Endothelial cell of umbilical vein (primary cell): ENCODE measurements around the gene VPS8. TPM values are rescaled to one million over a fixed set of nuclear protein-coding genes. Genes with fewer than 3 reads are reported as not detected.

Experiments
- BruUV-seq: library from RNA; stranded (reverse); fragments of 400-500 nt; replicated peaks from 2 replicates; lab custom pipeline; 2021; lab: Mats Ljungman, UMichigan
- CTCF ChIA-PET: fragments of 300-600, 350-600 bp; sonication (Branson Sonifier 250); formaldehyde crosslinking; loops from one replicate; lab custom pipeline; 2021; ENCODE audit warnings: antibody characterized with exemption, inconsistent platforms; lab: Charles Lee
- POLR2A ChIA-PET: fragments of 300-600, 350-600 bp; sonication (Branson Sonifier 250); formaldehyde crosslinking; loops from one replicate; lab custom pipeline; 2021; ENCODE audit warnings: antibody characterized with exemption, inconsistent platforms; lab: Charles Lee
- DNase-seq: peaks from one replicate; pipeline ENCODE4 v3.0.0-alpha.2; 2011; ENCODE audit warnings: low read depth, low spot score
- FAIRE-seq: peaks from 2 replicates; lab custom pipeline; 2011; peaks lifted over from hg19 to GRCh38; lab: Jason Lieb, UNC
- H2AFZ ChIP-seq: 2 replicates; pipeline ENCODE4 v1.6.0; 2012; ENCODE audit warnings: low read depth, low read length, control low read depth, inconsistent platforms
- H3K27ac ChIP-seq: 2 replicates; pipeline ENCODE4 v1.5.1; 2011; ENCODE audit warnings: low read depth, mild to moderate bottlenecking, control low read depth, low read length, moderate library complexity; ENCODE audit not compliant: insufficient read depth
- H3K27me3 ChIP-seq, 2 experiments: 2 replicates each; pipeline versions ENCODE4 v1.6.0 to v1.6.1; 2011; ENCODE audit warnings: low read length in 2 of 2, mixed read lengths in 1 of 2; ENCODE audit not compliant: control insufficient read depth in 2 of 2, insufficient read depth in 2 of 2
- H3K36me3 ChIP-seq, 2 experiments: 2 replicates in 1 of 2; 3 replicates in 1 of 2; pipeline ENCODE4 v1.5.1; 2011; ENCODE audit warnings: low read length in 2 of 2, mild to moderate bottlenecking in 1 of 2, moderate library complexity in 1 of 2; ENCODE audit not compliant: control insufficient read depth in 2 of 2, insufficient read depth in 2 of 2; ENCODE audit errors: extremely low read depth in 1 of 2
- H3K4me1 ChIP-seq: 3 replicates; pipeline ENCODE4 v1.5.1; 2011; ENCODE audit warnings: mild to moderate bottlenecking, low read length; ENCODE audit not compliant: control insufficient read depth, insufficient read depth; ENCODE audit errors: extremely low read depth
- H3K4me2 ChIP-seq: 2 replicates; pipeline ENCODE4 v1.6.1; 2011; ENCODE audit warnings: low read length, control low read depth, mixed read lengths; ENCODE audit not compliant: insufficient read depth
- H3K4me3 ChIP-seq, 3 experiments: fragments of 200-600 bp in 1 of 3; sonication (generic), shearing (Covaris generic) in 1 of 3; replicated peaks in 1 of 3; 2 replicates each; pipeline ENCODE4 v1.5.1; 2011 to 2016; ENCODE audit warnings: control low read depth in 3 of 3, low read length in 3 of 3, mild to moderate bottlenecking in 2 of 3, inconsistent platforms in 1 of 3, low read depth in 1 of 3, moderate library complexity in 1 of 3; ENCODE audit not compliant: insufficient read depth in 1 of 3
- H3K79me2 ChIP-seq: 2 replicates; pipeline ENCODE4 v1.6.0; 2012; ENCODE audit warnings: low read length, inconsistent platforms; ENCODE audit not compliant: control insufficient read depth, insufficient read depth
- H3K9ac ChIP-seq: replicated peaks from 2 replicates; pipeline ENCODE3; 2011; ENCODE audit warnings: low read length, control low read depth; ENCODE audit not compliant: insufficient read depth; ENCODE audit errors: extremely low read depth
- H3K9me1 ChIP-seq: replicated peaks from 3 replicates; pipeline ENCODE4 v1.6.0; 2011; ENCODE audit warnings: mild to moderate bottlenecking, low read length; ENCODE audit not compliant: control insufficient read depth, insufficient read depth; ENCODE audit errors: extremely low read depth
- H3K9me3 ChIP-seq: replicated peaks from 2 replicates; pipeline ENCODE4 v1.5.1; 2012; ENCODE audit warnings: low read length, inconsistent platforms; ENCODE audit not compliant: control insufficient read depth, insufficient read depth
- H4K20me1 ChIP-seq: replicated peaks from 2 replicates; pipeline ENCODE3; 2011; ENCODE audit warnings: mild to moderate bottlenecking, low read length; ENCODE audit not compliant: control insufficient read depth, insufficient read depth; ENCODE audit errors: extremely low read depth
- CTCF ChIP-seq, 2 donors: IDR thresholded peaks; 1 replicate in 1 of 2; 2 replicates in 1 of 2; pipeline ENCODE4 v1.5.1; 2011; ENCODE audit warnings: low read length in 2 of 2, mild to moderate bottlenecking in 2 of 2, moderate library complexity in 2 of 2, control low read depth in 1 of 2, inconsistent platforms in 1 of 2, low read depth in 1 of 2; ENCODE audit not compliant: insufficient read depth in 1 of 2; ENCODE audit errors: extremely low read depth in 1 of 2
- EZH2 ChIP-seq: IDR thresholded peaks from 2 replicates; pipeline ENCODE4 v1.6.1; 2012; ENCODE audit warnings: borderline replicate concordance, low read depth, mild to moderate bottlenecking, moderate library complexity, low read length, inconsistent platforms; ENCODE audit not compliant: severe bottlenecking
- FOS ChIP-seq: IDR thresholded peaks from 2 replicates; pipeline ENCODE4 v1.6.1; 2011; ENCODE audit warnings: mild to moderate bottlenecking, low read length, moderate library complexity, borderline replicate concordance; ENCODE audit not compliant: insufficient read depth
- GATA2 ChIP-seq: IDR thresholded peaks from 2 replicates; pipeline ENCODE4 v1.7.0; 2011; ENCODE audit warnings: low read depth, mild to moderate bottlenecking, moderate library complexity, mixed read lengths, low read length; ENCODE audit not compliant: insufficient read length, insufficient read depth
- JUN ChIP-seq: IDR thresholded peaks from 2 replicates; pipeline ENCODE4 v1.6.1; 2011; ENCODE audit warnings: borderline replicate concordance, low read depth; ENCODE audit not compliant: insufficient read length, insufficient read depth
- MYC ChIP-seq: IDR thresholded peaks from one replicate; pipeline ENCODE4 v1.6.1; 2011; ENCODE audit warnings: mild to moderate bottlenecking, low read depth, low read length
- POLR2A ChIP-seq: IDR thresholded peaks from 2 replicates; pipeline ENCODE4 v1.6.1; 2012; ENCODE audit warnings: low read depth, mild to moderate bottlenecking, control low read depth, low read length
- POLR2AphosphoS5 ChIP-seq: IDR thresholded peaks from 2 replicates; pipeline ENCODE4 v1.6.1; 2012; ENCODE audit warnings: low read depth, mild to moderate bottlenecking, control low read depth, low read length, moderate library complexity; ENCODE audit not compliant: insufficient read depth
- dilution Hi-C: fragments of 300-500 bp; cut with MboI; formaldehyde crosslinking; loops from one replicate; pipeline ENCODE4 v1.15.0; 2019; ENCODE audit warnings: low sequenced_read_pairs; ENCODE audit not compliant: extremely low pct_ligation_motif_present
- intact Hi-C: fragments of 100-400 bp; cut with micrococcal nuclease; formaldehyde crosslinking; loops from one replicate; pipeline ENCODE4 v1.10.0; 2022
- polyA plus RNA-seq, 4 experiments: library from polyadenylated mRNA; depleted of rRNA in 3 of 4; stranded (reverse) in 3 of 4; unstranded in 1 of 4; fragments of >200 nt; gene quantifications; 2 replicates each; pipeline versions ENCODE4 v1.2.1 to v1.2.3, GENCODE V29; 2011 to 2012; ENCODE audit warnings: missing spikeins in 1 of 4
- total RNA-seq: library from RNA; stranded (reverse); gene quantifications from 2 replicates; pipeline ENCODE4 v1.2.3, GENCODE V29; 2021
- TF ChIP-seq, protein P1 (sequence below): IDR thresholded peaks from 2 replicates; pipeline ENCODE4 v1.6.1; 2011; ENCODE audit not compliant: insufficient read depth, insufficient read length

VPS8 gene
- total and polyA plus RNA-seq, 2 donors (not counting 3 experiments of a cell fraction or from before 2014, with no cell fraction given): 13.7 to 51.6 TPM

DNA sequence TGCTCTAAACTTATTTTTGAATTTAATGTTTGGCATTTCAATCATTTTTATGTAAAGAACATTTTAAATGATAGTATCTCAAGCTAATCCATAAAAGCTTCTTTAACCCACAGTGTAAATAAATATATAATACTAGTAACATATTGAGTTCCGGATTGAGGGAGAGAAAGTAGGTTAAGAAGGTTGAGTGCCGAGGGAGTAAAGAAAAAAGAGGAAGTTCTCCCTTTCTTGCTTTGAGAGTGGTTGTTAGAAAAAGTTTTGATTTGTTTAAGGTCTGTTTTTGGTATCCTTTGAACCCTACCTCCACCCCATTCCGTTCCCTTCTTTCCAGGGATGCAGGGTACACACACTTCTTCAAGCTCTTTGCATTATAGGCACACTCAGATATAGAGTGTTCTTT, 130.8 kb downstream of the VPS8 start:
- intact Hi-C loops: no loop called here
- Histone ChIP-seq H4K20me1 (no peaks in the 10 kb centered on the region), H3K79me2 (no peaks in the 10 kb centered on the region), H3K9me3 (no peaks in the 10 kb centered on the region), H3K36me3 (no peaks in the 10 kb centered on the region), H2AFZ (no peak overlapping the region), H3K9ac (no peak overlapping the region), H3K4me3 (no peak overlapping the region), H3K27me3 (no peaks in the 10 kb centered on the region), H3K27ac (no peak overlapping the region), H3K9me1 (no peaks in the 10 kb centered on the region), H3K4me1 (no peaks in the 10 kb centered on the region), H3K4me2 (no peak overlapping the region)
- FAIRE-seq (no peak), DNase-seq (no peak)
- POLR2A ChIA-PET: no interaction called here
- dilution Hi-C loops: no loop called here
- no peak for TF ChIP-seq CTCF (IDR thresholded peaks at IDR 0.05; ENCODE audit: extremely low read depth in 1 of 2, insufficient read depth in 1 of 2, low read depth in 1 of 2, low read length in 2 of 2)
- TF ChIP-seq, protein P1, sequence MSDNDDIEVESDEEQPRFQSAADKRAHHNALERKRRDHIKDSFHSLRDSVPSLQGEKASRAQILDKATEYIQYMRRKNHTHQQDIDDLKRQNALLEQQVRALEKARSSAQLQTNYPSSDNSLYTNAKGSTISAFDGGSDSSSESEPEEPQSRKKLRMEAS: no peak
- no peak for TF ChIP-seq MYC
- no peak for TF ChIP-seq POLR2AphosphoS5
- no peak for TF ChIP-seq GATA2
- no peak for TF ChIP-seq FOS
- TF ChIP-seq POLR2A: no peak
- TF ChIP-seq JUN: no peak
- no peak for TF ChIP-seq EZH2
- BruUV-seq: no TSS peak
- CTCF ChIA-PET: no interaction called here
